Heart left ventricle (tissue), 13 donors: ENCODE data around the gene GAPDH.

ENCODE experiments used
- POLR2A ChIP-seq, 2 donors: fragments of 450-650 bp; IDR thresholded peaks; one replicate each; pipeline ENCODE4 v1.6.1; 2017; ENCODE audit warnings: antibody characterized with exemption in 2 of 2, mild to moderate bottlenecking in 2 of 2, moderate library complexity in 2 of 2
- TF ChIP-seq, protein P1 (sequence below), 12 donors: fragments of 200-600 bp; sonication (generic) in 4 of 12; IDR thresholded peaks; one replicate each; pipeline versions ENCODE4 v1.5.0 to v1.8.0; 2018 to 2022; ENCODE audit warnings: antibody characterized with exemption in 12 of 12, mild to moderate bottlenecking in 5 of 12
- donor health status: ischemic (EF 13 %, LVEDD 7.1; RV severe dilation, severe dysfunction).
- donor health status: DM: no; HTN: yes; CAD: no.
- donor health status: DM: no; HTN: no; CAD: no.
- donor health status: ischemic (EF 25% LVEDD 6.9; RV normal size, moderate dysfunction).
- donor health status: ischemic (EF 25% LVEDD 5.7; RV mildly dilated, moderate dysfunction).
- donor health status: ischemic (EF 35%, LVEDD 5.7; RV mildly dilated, moderate dysfunction).
- donor health status: nonischemic (EF 11% LVEDD 7.7; RV severe dilation, severe dysfunction).
- donor health status: DM: yes; HTN: yes; CAD: no.
- donor health status: PGD.
- donor health status: ischemic (EF 29% LVEDD 5.4; RV normal size, mild dysfunction).
- donor health status: nonischemic (EF 23%, LVEDD 6.1; RV moderate dilation, normal function).

DNA sequence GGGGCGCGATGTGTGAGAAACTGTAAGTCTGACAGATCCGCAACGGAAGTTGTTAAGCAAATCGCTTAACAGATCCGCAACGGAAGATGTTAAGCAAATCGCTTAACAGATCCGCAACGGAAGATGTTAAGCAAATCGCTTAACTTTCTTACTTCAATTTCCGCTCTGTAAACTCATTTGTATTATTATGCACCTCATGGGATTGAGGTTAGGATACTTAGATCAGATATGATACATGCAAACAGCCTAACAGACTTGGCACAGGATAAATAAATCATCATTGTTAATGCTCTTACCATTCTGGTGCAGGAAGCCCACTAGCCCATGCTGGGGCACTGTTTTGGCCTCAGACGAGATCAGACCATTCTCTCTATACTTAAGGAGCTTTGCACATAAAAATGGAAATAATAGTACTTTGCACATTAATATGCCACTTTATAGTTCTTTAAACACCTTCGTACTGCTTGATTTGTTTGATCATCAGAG is 40.0 kb upstream of the GAPDH start:
- TF ChIP-seq, protein P1, sequence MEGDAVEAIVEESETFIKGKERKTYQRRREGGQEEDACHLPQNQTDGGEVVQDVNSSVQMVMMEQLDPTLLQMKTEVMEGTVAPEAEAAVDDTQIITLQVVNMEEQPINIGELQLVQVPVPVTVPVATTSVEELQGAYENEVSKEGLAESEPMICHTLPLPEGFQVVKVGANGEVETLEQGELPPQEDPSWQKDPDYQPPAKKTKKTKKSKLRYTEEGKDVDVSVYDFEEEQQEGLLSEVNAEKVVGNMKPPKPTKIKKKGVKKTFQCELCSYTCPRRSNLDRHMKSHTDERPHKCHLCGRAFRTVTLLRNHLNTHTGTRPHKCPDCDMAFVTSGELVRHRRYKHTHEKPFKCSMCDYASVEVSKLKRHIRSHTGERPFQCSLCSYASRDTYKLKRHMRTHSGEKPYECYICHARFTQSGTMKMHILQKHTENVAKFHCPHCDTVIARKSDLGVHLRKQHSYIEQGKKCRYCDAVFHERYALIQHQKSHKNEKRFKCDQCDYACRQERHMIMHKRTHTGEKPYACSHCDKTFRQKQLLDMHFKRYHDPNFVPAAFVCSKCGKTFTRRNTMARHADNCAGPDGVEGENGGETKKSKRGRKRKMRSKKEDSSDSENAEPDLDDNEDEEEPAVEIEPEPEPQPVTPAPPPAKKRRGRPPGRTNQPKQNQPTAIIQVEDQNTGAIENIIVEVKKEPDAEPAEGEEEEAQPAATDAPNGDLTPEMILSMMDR (IDR thresholded peaks at IDR 0.05), result no peak
- no peak for TF ChIP-seq POLR2A (IDR thresholded peaks at IDR 0.05)
